Uterus (tissue), 2 donors: Measurements from ENCODE around the gene PTPN11.

ENCODE experiments used
- CTCF ChIP-seq, 4 experiments: fragments of 200-600 bp in 2 of 4; fragments of 450-650 bp in 2 of 4; sonication (generic) in 2 of 4; IDR thresholded peaks; one replicate each; pipeline ENCODE4 v1.5.1; 2016 to 2019; ENCODE audit warnings: antibody characterized with exemption in 4 of 4, mild to moderate bottlenecking in 2 of 4, moderate library complexity in 1 of 4
- POLR2A ChIP-seq, 2 donors: fragments of 450-650 bp; IDR thresholded peaks; one replicate each; pipeline ENCODE4 v1.6.1; 2016; ENCODE audit warnings: antibody characterized with exemption in 2 of 2, mild to moderate bottlenecking in 1 of 2, moderate library complexity in 1 of 2

- TF ChIP-seq POLR2A (IDR thresholded peaks at IDR 0.05) (no peak), CTCF (IDR thresholded peaks at IDR 0.05) (no peak)
These were observed 108.3 kb downstream of the PTPN11 start for GRCh38 chr12:112527082-112527481.
